OCI-LY7 (cell line): ENCODE measurements around the gene DBNDD2. TPM values are rescaled to one million over a fixed set of nuclear protein-coding genes. Genes with fewer than 3 reads are reported as not detected.

Source experiments
- BruUV-seq: library from RNA; stranded (reverse); fragments of 400-500 nt; replicated peaks from 2 replicates; lab custom pipeline; 2021; lab: Mats Ljungman, UMichigan
- CTCF ChIA-PET: fragments of 300-600 bp; sonication (Branson Sonifier 250); formaldehyde crosslinking; loops from one replicate; lab custom pipeline; 2022; ENCODE audit warnings: antibody characterized with exemption; ENCODE audit not compliant: unreplicated experiment; lab: Charles Lee
- POLR2A ChIA-PET: fragments of 300-600 bp; sonication (Branson Sonifier 250); formaldehyde crosslinking; loops from one replicate; lab custom pipeline; 2022; ENCODE audit warnings: antibody characterized with exemption; lab: Charles Lee
- DNase-seq: peaks from one replicate; pipeline ENCODE4 v3.0.0-alpha.2; 2015; ENCODE audit warnings: low spot score
- H2AFZ ChIP-seq: fragments of 200-600 bp; sonication (generic), shearing (Covaris generic); 2 replicates; pipeline ENCODE4 v1.6.1; 2014; ENCODE audit warnings: mild to moderate bottlenecking, antibody characterized with exemption, low read length, moderate library complexity
- H3K27ac ChIP-seq: fragments of 200-600 bp; sonication (generic); 2 replicates; pipeline ENCODE4 v1.5.1; 2014; ENCODE audit warnings: mixed run types, low read depth, mild to moderate bottlenecking, moderate library complexity, low read length, inconsistent platforms; ENCODE audit not compliant: poor library complexity, severe bottlenecking
- H3K36me3 ChIP-seq: fragments of 200-600 bp; sonication (generic); 2 replicates; pipeline ENCODE4 v1.6.1; 2014; ENCODE audit warnings: mild to moderate bottlenecking, antibody characterized with exemption, low read length, moderate library complexity, mixed read lengths; ENCODE audit not compliant: insufficient read depth
- H3K4me1 ChIP-seq: fragments of 200-600 bp; sonication (generic); 2 replicates; pipeline ENCODE4 v1.5.1; 2014; ENCODE audit warnings: mild to moderate bottlenecking, low read length; ENCODE audit not compliant: insufficient read depth, poor library complexity, severe bottlenecking
- H3K4me2 ChIP-seq: fragments of 200-600 bp; sonication (generic); 2 replicates; pipeline ENCODE4 v1.6.1; 2014; ENCODE audit warnings: mild to moderate bottlenecking, low read length
- H3K4me3 ChIP-seq: fragments of 200-600 bp; sonication (generic); 2 replicates; pipeline ENCODE4 v1.5.1; 2014; ENCODE audit warnings: mild to moderate bottlenecking, low read depth, low read length; ENCODE audit not compliant: poor library complexity, severe bottlenecking
- H3K79me2 ChIP-seq: fragments of 200-600 bp; sonication (generic); 2 replicates; pipeline ENCODE4 v1.6.1; 2016; ENCODE audit warnings: low read depth, mild to moderate bottlenecking, low read length, moderate library complexity, mixed read lengths; ENCODE audit not compliant: insufficient read depth
- H3K9me2 ChIP-seq: fragments of 200-600 bp; sonication (generic); 2 replicates; pipeline ENCODE4 v1.6.1; 2016; ENCODE audit warnings: mild to moderate bottlenecking, low read length, mixed read lengths; ENCODE audit not compliant: insufficient read depth
- H3K9me3 ChIP-seq: fragments of 200-600 bp; sonication (generic); 2 replicates; pipeline ENCODE4 v1.6.1; 2014; ENCODE audit warnings: mild to moderate bottlenecking, mixed run types, low read length, mixed read lengths
- H4K20me1 ChIP-seq: fragments of 200-600 bp; sonication (generic); 2 replicates; pipeline ENCODE4 v1.6.1; 2014; ENCODE audit warnings: mild to moderate bottlenecking, antibody characterized with exemption, low read length, moderate library complexity, mixed read lengths; ENCODE audit not compliant: insufficient read depth
- EZH2phosphoT487 ChIP-seq: fragments of 200-600 bp; sonication (generic); IDR thresholded peaks from 2 replicates; pipeline ENCODE4 v1.6.1; 2018; ENCODE audit warnings: low read depth, borderline replicate concordance, mild to moderate bottlenecking, mixed run types, antibody characterized with exemption, low read length, moderate library complexity, mixed read lengths
- intact Hi-C: fragments of 100-400 bp; cut with micrococcal nuclease; formaldehyde crosslinking; loops from one replicate; pipeline ENCODE4 v1.10.0; 2022; ENCODE audit not compliant: unreplicated experiment
- total RNA-seq, 2 experiments: library from RNA; depleted of rRNA in 1 of 2; stranded (reverse); fragments of >200 nt in 1 of 2; shearing (Covaris generic) in 1 of 2; gene quantifications; 2 replicates each; pipeline ENCODE4 v1.2.3, GENCODE V29; 2014 to 2022
- TF ChIP-seq, protein P1 (sequence below): fragments of 200-600 bp; sonication (generic); conservative IDR thresholded peaks from 2 replicates; pipeline ENCODE4 v1.5.1; 2014; ENCODE audit warnings: mild to moderate bottlenecking, antibody characterized with exemption, low read length, moderate library complexity, mixed read lengths

The DBNDD2 gene
- total RNA-seq, 2 experiments from 2014 or later, result 0.57 TPM; not detected in 1

DNA sequence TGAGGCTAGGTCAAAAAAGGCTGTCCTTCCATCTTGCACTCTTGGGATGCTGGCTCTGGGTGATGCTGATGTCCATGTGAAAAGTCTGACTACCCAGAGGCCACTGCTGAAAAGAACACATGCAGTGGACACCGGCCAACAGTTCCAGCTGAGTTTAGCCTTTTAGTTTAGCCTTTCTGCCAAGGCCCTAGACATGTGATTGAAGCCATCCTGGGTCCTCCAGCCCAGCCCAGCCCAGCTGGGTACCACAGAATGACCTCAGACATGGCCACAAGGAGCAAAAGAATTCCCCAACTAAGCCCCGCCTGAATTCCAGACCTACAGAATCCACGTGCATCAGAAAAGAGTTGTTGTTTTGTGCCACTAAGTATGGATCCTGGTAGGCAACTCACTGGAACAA lies 25.2 kb downstream of the DBNDD2 start:
- Histone ChIP-seq H3K36me3 (peaks cover 32% of the 10 kb centered on the region), H3K27ac (peak overlapping the region; percentile 97), H3K9me3 (no peaks in the 10 kb centered on the region), H3K4me1 (peaks cover 54% of the 10 kb centered on the region), H3K9me2 (no peaks in the 10 kb centered on the region), H4K20me1 (no peaks in the 10 kb centered on the region), H3K79me2 (peaks cover 11% of the 10 kb centered on the region; the same call in 1 of the 2 replicates), H3K4me3 (peak overlapping the region; percentile 4), H2AFZ (no peak overlapping the region), H3K4me2 (peak overlapping the region; percentile 68)
- ChIA-PET POLR2A (no interaction called here), CTCF (no interaction called here)
- intact Hi-C loops, result no loop called here
- TF ChIP-seq, protein P1, sequence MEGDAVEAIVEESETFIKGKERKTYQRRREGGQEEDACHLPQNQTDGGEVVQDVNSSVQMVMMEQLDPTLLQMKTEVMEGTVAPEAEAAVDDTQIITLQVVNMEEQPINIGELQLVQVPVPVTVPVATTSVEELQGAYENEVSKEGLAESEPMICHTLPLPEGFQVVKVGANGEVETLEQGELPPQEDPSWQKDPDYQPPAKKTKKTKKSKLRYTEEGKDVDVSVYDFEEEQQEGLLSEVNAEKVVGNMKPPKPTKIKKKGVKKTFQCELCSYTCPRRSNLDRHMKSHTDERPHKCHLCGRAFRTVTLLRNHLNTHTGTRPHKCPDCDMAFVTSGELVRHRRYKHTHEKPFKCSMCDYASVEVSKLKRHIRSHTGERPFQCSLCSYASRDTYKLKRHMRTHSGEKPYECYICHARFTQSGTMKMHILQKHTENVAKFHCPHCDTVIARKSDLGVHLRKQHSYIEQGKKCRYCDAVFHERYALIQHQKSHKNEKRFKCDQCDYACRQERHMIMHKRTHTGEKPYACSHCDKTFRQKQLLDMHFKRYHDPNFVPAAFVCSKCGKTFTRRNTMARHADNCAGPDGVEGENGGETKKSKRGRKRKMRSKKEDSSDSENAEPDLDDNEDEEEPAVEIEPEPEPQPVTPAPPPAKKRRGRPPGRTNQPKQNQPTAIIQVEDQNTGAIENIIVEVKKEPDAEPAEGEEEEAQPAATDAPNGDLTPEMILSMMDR, result no peak
- TF ChIP-seq EZH2phosphoT487, result no peak
- no peak for DNase-seq
- no TSS peak for BruUV-seq

DNA sequence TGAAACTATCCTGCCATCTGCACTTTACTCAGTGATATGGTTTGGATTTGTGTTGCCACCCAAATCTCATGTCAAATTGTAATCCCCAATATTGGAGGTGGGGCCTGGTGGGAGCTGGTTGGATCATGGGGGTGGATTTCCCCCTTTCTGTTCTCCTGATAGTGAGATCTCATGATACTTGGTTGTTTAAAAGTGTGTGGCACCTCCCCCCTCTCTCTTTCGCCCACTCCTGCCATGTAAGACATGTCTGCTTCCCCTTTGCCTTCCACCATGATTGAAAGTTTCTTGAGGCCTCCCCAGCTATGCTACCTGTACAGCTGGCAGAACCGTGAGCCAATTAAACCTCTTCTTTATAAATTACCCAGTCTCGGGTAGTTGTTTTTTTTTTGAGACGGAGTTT lies 25.9 kb downstream of the DBNDD2 start:
- intact Hi-C loops, result no loop called here
- H3K4me1 ChIP-seq, result peaks cover 54% of the 10 kb centered on the region
- H3K4me3 ChIP-seq, result no peak overlapping the region
- H3K27ac ChIP-seq, result peak overlapping the region; percentile 97
- DNase-seq, result no peak
- H3K4me2 ChIP-seq, result no peak overlapping the region
- POLR2A ChIA-PET, result no interaction called here
- TF ChIP-seq, protein P1, result no peak
- no peak for TF ChIP-seq EZH2phosphoT487
- H3K9me3 ChIP-seq, result no peaks in the 10 kb centered on the region
- no peaks in the 10 kb centered on the region for H3K9me2 ChIP-seq
- H2AFZ ChIP-seq, result no peak overlapping the region
- no TSS peak for BruUV-seq
- peaks cover 11% of the 10 kb centered on the region; the same call in 1 of the 2 replicates for H3K79me2 ChIP-seq
- CTCF ChIA-PET, result no interaction called here
- H3K36me3 ChIP-seq, result peaks cover 31% of the 10 kb centered on the region
- H4K20me1 ChIP-seq, result no peaks in the 10 kb centered on the region
